H7 (cell line): ENCODE measurements around the gene TBC1D22B. TPM values are rescaled to one million over a fixed set of nuclear protein-coding genes. Genes with fewer than 3 reads are reported as not detected.

Experiments used
- DNase-seq: peaks from one replicate; pipeline ENCODE4 v3.0.0; 2012
- H3K27me3 ChIP-seq: 2 replicates; pipeline ENCODE4 v1.6.0; 2011; ENCODE audit warnings: mild to moderate bottlenecking, low read length; ENCODE audit not compliant: control insufficient read depth, insufficient read depth
- H3K36me3 ChIP-seq: replicated peaks from 2 replicates; pipeline ENCODE4 v1.5.1; 2011; ENCODE audit warnings: low read length; ENCODE audit not compliant: control insufficient read depth, insufficient read depth
- H3K4me3 ChIP-seq: 2 replicates; pipeline ENCODE4 v1.5.1; 2011; ENCODE audit warnings: low read depth, mild to moderate bottlenecking, control low read depth, low read length, moderate library complexity; ENCODE audit not compliant: insufficient read depth
- total RNA-seq: library from RNA; depleted of rRNA; stranded (reverse); fragments of >200 nt; shearing (Covaris generic); gene quantifications from 2 replicates; pipeline ENCODE4 v1.2.3, GENCODE V29; 2014

TBC1D22B gene
- total RNA-seq, 1 experiment from 2014 or later = 14.5 TPM

- no peaks in the 10 kb centered on the region; the same call in 1 of the 2 replicates for H3K27me3 ChIP-seq
- no peaks in the 10 kb centered on the region for H3K36me3 ChIP-seq
- no peak for DNase-seq
- no peak overlapping the region for H3K4me3 ChIP-seq
These were observed 6.3 kb upstream of the TBC1D22B start for GRCh38 chr6:37251211-37251780.

GRCh38 chr6:37253486-37254007 lies 4.0 kb upstream of the TBC1D22B start:
- no peak overlapping the region for H3K4me3 ChIP-seq
- DNase-seq = no peak
- H3K27me3 ChIP-seq = no peaks in the 10 kb centered on the region
- no peaks in the 10 kb centered on the region for H3K36me3 ChIP-seq

- Histone ChIP-seq H3K27me3 (no peaks in the 10 kb centered on the region), H3K36me3 (no peaks in the 10 kb centered on the region)
- DNase-seq = no peak
These were observed 2.7 kb upstream of the TBC1D22B start for GRCh38 chr6:37254881-37255280.

GRCh38 chr6:37256692-37257319 lies 766 bp upstream of the TBC1D22B start:
- Histone ChIP-seq H3K4me3 (peak overlapping the region; percentile 24), H3K27me3 (no peaks in the 10 kb centered on the region), H3K36me3 (no peaks in the 10 kb centered on the region)
- no peak for DNase-seq

More at GRCh38 chr6:37254881-37255280, 2.7 kb upstream of the TBC1D22B start:
- no peak overlapping the region for H3K4me3 ChIP-seq

- Histone ChIP-seq H3K36me3 (no peaks in the 10 kb centered on the region), H3K4me3 (peak overlapping the region; percentile 24)
- DNase-seq = no peak
These were observed 295 bp upstream of the TBC1D22B start for GRCh38 chr6:37257320-37257633.

GRCh38 chr6:37258405-37259105 lies 983 bp downstream of the TBC1D22B start:
- no peaks in the 10 kb centered on the region for H3K27me3 ChIP-seq
- no peak for DNase-seq
- no peaks in the 10 kb centered on the region for H3K36me3 ChIP-seq
- H3K4me3 ChIP-seq = peak overlapping the region; percentile 88

More at GRCh38 chr6:37257320-37257633, 295 bp upstream of the TBC1D22B start:
- H3K27me3 ChIP-seq = no peaks in the 10 kb centered on the region

GRCh38 chr6:37259191-37259590 lies 1.6 kb downstream of the TBC1D22B start:
- DNase-seq = no peak
- H3K36me3 ChIP-seq = no peaks in the 10 kb centered on the region
- H3K27me3 ChIP-seq = no peaks in the 10 kb centered on the region
- H3K4me3 ChIP-seq = no peak overlapping the region

- no peaks in the 10 kb centered on the region for H3K27me3 ChIP-seq
- no peaks in the 10 kb centered on the region for H3K36me3 ChIP-seq
- DNase-seq = no peak
- H3K4me3 ChIP-seq = no peak overlapping the region
These were observed 2.5 kb downstream of the TBC1D22B start for GRCh38 chr6:37260040-37260439.

- Histone ChIP-seq H3K4me3 (no peak overlapping the region), H3K27me3 (no peaks in the 10 kb centered on the region), H3K36me3 (no peaks in the 10 kb centered on the region)
- no peak for DNase-seq
These were observed 2.9 kb downstream of the TBC1D22B start for GRCh38 chr6:37260444-37260843.

- Histone ChIP-seq H3K4me3 (no peak overlapping the region), H3K36me3 (no peaks in the 10 kb centered on the region), H3K27me3 (no peaks in the 10 kb centered on the region)
- no peak for DNase-seq
These were observed 3.6 kb downstream of the TBC1D22B start for GRCh38 chr6:37261198-37261597.

- no peak for DNase-seq
- Histone ChIP-seq H3K4me3 (no peak overlapping the region), H3K36me3 (no peaks in the 10 kb centered on the region), H3K27me3 (no peaks in the 10 kb centered on the region)
These were observed 5.0 kb downstream of the TBC1D22B start for GRCh38 chr6:37262446-37263026.

GRCh38 chr6:37265001-37265400 lies 7.4 kb downstream of the TBC1D22B start:
- Histone ChIP-seq H3K27me3 (no peaks in the 10 kb centered on the region), H3K36me3 (peaks cover 1% of the 10 kb centered on the region; the same call in 1 of the 2 replicates), H3K4me3 (no peak overlapping the region)
- DNase-seq = no peak

GRCh38 chr6:37265860-37266259 lies 8.3 kb downstream of the TBC1D22B start:
- no peak for DNase-seq
- no peak overlapping the region for H3K4me3 ChIP-seq
- no peaks in the 10 kb centered on the region for H3K27me3 ChIP-seq
- H3K36me3 ChIP-seq = peaks cover 3% of the 10 kb centered on the region

GRCh38 chr6:37269105-37269504 lies 11.5 kb downstream of the TBC1D22B start:
- peaks cover 3% of the 10 kb centered on the region for H3K36me3 ChIP-seq
- DNase-seq = no peak
- no peak overlapping the region for H3K4me3 ChIP-seq
- no peaks in the 10 kb centered on the region for H3K27me3 ChIP-seq
